GM12874 (cell line): ENCODE measurements around the gene LOXHD1.

ENCODE experiments used
- TF ChIP-seq, protein P1 (sequence below): IDR thresholded peaks from 2 replicates; pipeline ENCODE4 v1.5.1; 2011; ENCODE audit warnings: low read depth, mild to moderate bottlenecking, control low read depth, low read length, moderate library complexity; ENCODE audit not compliant: insufficient read depth

LOXHD1 gene

DNA sequence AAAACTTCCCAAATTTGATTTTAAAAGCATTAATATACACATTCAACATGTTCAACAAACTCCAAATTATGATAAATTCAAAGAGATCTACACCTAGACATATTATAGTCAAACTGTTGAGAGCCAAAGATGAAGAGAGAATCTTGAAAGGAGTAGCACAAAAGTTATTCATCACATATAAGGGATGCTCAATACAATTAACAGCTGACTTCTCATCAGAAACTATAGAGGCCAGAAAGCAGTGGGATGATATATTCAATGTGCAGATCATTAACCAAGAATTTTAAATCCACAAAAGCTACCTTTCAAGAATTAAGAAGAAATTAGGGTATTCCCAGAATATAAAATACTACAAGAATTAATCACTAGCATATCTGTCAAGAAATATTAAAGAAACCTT lies 75.4 kb downstream of the LOXHD1 start:
- TF ChIP-seq, protein P1, sequence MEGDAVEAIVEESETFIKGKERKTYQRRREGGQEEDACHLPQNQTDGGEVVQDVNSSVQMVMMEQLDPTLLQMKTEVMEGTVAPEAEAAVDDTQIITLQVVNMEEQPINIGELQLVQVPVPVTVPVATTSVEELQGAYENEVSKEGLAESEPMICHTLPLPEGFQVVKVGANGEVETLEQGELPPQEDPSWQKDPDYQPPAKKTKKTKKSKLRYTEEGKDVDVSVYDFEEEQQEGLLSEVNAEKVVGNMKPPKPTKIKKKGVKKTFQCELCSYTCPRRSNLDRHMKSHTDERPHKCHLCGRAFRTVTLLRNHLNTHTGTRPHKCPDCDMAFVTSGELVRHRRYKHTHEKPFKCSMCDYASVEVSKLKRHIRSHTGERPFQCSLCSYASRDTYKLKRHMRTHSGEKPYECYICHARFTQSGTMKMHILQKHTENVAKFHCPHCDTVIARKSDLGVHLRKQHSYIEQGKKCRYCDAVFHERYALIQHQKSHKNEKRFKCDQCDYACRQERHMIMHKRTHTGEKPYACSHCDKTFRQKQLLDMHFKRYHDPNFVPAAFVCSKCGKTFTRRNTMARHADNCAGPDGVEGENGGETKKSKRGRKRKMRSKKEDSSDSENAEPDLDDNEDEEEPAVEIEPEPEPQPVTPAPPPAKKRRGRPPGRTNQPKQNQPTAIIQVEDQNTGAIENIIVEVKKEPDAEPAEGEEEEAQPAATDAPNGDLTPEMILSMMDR: no peak

DNA sequence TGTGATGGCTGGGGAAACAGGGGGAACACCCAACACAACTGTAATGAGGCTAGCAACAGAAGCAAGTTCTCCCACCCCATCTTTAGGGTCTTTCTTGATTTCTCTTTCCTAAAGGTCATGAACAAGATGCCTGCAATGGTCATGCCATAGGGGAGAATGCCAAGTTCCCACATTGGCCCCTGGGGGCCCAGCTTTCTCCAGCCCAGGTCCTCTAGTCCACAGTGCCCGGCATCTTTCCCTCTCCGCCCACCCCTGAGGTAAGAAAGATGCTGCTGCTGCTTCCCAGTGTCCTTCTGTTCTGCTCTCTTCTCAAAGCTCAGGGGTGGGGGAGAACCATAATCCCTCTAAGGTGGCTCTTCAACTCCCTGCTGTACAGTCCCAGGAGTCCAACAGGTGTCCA lies 78.0 kb downstream of the LOXHD1 start:
- TF ChIP-seq, protein P1: no peak

DNA sequence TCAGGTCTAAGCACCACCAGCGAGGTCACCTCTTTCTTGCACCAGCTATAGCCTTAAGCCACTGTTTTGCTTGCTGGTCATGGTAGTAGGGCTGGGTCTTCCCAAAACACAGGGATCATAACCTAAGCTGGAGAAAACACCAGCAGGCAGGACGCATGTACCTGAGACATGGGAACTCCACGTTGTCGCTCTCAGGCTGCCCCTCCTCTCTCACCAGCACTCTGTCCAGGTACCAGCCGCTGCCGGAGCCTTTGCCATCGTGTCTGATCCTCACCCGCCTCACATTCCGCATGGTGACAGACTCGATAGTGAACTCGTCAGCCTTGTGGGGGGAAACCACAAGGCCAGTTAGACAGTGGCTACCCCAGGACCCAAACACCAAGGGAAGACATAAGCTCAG lies 79.5 kb downstream of the LOXHD1 start:
- TF ChIP-seq, protein P1: no peak

DNA sequence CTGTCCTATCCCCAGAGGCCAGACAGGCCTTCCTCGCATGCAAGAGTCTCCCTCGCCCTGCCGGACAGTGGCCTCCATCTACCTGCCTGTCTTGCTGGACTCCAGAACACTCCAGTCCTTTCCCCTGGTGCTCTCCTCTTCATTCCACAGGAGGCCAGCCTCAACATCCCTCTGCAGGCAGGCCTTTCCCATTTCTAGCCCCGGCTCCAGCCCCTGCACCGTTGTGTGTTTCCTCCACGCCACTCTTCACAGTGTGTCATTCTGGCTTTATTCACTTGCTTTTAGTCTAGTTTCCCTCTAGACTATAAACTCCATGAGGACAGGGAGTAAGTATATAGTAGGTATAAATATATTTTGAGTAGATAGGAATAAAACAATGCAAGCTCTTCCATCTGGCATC lies 81.2 kb downstream of the LOXHD1 start:
- TF ChIP-seq, protein P1: no peak

DNA sequence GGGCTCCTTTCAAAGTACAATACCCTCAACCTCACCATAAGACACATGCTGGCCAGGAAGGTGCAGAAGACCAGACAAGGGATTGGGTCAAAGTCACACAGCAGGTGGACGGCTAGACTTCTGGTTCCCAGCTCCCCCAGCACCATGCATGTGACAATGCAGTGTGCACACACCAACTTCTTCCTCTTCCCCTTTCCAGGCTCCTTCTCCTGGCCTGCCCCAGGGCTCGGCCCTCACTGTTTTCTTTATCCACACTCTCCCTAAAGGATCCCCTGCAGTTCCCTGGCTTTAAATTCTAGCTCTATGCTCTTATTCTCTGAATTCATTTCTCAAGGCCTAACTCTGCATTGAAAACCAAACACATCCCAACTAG lies 82.3 kb downstream of the LOXHD1 start:
- TF ChIP-seq, protein P1: no peak

DNA sequence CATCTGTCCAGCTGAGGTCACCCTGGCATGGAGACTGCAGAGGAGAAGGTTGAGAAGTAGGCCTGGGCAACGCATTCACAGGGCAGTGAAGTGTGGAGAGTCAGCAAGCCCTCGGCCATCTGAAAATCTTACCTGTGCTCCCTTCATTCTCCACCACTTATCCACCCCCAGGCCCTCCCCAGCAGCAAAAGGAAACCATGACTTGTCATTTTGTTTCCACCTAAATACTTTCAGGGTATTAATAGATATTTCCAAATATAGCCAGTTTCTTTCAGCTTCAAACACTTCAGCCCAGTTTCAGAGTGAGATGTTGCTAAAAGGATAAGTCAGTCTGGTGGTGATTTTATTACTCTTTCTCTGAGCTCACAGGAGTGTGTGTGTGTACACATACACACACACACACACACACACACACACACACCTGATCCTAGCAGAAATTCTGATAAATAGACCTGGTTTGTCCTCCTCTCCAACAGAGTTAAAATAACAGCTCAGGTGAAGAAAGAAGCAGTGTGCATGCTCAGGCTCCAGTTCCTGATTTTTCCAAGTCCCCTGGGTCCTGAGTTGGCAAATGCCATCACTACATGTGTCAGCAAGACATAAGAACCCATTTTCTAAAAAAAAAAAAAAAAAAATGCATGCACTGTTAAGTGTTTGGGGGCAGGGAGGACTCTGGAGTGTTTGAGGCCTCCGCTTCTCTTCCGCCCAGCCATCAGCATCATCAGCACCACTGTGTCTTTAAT lies 82.8 kb downstream of the LOXHD1 start:
- TF ChIP-seq, protein P1: no peak

DNA sequence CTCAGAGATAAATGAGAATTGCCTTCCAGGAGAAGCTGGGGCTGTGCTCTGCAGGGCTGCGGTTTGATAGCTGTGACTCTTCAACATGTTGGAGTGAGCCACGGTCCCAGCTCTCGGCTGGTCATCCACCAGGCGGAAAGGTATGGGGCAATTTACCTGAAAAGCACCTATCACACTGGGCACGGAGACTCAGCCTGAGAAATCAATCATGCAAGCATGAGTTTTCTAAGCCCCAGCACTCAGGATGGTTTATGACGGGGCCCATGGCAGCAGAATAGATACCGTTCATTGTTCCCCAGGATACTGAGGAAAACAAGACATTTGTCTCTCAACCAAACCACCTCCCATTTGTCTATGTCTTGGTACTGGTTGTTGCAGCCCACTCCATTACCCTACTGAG lies 83.9 kb downstream of the LOXHD1 start:
- TF ChIP-seq, protein P1: no peak
